Duodenal mucosa (tissue), 2 donors: Measurements from ENCODE around the gene SVBP.

Experiments
- H3K27ac ChIP-seq: one replicate; pipeline ENCODE4 v1.7.0; 2013; ENCODE audit warnings: low read depth, low read length
- H3K27me3 ChIP-seq, 2 donors: one replicate each; pipeline ENCODE4 v1.7.0; 2013; ENCODE audit warnings: low read length in 2 of 2, control low read depth in 1 of 2; ENCODE audit not compliant: insufficient read depth in 2 of 2, control insufficient read depth in 1 of 2
- H3K36me3 ChIP-seq, 2 donors: one replicate each; pipeline ENCODE4 v1.7.0; 2013; ENCODE audit warnings: low read length in 2 of 2, control low read depth in 1 of 2; ENCODE audit not compliant: insufficient read depth in 2 of 2, control insufficient read depth in 1 of 2
- H3K4me1 ChIP-seq, 2 donors: one replicate each; pipeline ENCODE4 v1.7.0; 2013; ENCODE audit warnings: low read length in 2 of 2, control low read depth in 1 of 2; ENCODE audit not compliant: insufficient read depth in 2 of 2, control insufficient read depth in 1 of 2
- H3K4me3 ChIP-seq, 2 donors: one replicate each; pipeline ENCODE4 v1.7.0; 2013; ENCODE audit warnings: low read length in 2 of 2, low read depth in 1 of 2
- H3K9ac ChIP-seq, 2 donors: one replicate each; pipeline ENCODE4 v1.7.0; 2013; ENCODE audit warnings: low read length in 2 of 2, low read depth in 1 of 2
- H3K9me3 ChIP-seq, 2 donors: one replicate each; pipeline ENCODE4 v1.7.0; 2013; ENCODE audit warnings: low read length in 2 of 2, control low read depth in 1 of 2; ENCODE audit not compliant: control insufficient read depth in 1 of 2

The SVBP gene

DNA sequence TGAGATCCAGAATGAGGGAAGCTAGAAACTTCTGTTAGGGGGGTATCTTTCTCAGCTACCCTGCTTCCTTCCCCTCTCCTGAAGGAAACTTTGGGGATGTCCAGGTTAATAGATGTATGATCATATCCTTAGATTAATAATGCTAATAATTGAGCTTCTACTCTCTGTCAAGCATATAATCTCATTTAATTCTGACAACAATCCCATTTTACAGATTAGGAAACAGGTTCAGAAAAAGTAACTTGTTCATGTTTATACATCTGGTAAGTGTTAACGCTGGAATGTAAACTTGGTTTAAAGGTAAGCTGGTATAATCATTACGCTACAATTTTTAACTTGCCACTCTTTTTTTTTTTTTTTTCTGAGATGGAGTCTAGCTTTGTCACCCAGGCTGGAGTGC, 34.1 kb downstream of the SVBP start:
- Histone ChIP-seq H3K36me3 (peaks cover 15 to 21% of the 10 kb centered on the region in 2 donors), H3K9ac (no peak overlapping the region), H3K9me3 (no peaks in the 10 kb centered on the region), H3K4me3 (no peak overlapping the region), H3K4me1 (peaks cover 0 to 8% of the 10 kb centered on the region in 2 donors), H3K27ac (no peak overlapping the region), H3K27me3 (no peaks in the 10 kb centered on the region)

DNA sequence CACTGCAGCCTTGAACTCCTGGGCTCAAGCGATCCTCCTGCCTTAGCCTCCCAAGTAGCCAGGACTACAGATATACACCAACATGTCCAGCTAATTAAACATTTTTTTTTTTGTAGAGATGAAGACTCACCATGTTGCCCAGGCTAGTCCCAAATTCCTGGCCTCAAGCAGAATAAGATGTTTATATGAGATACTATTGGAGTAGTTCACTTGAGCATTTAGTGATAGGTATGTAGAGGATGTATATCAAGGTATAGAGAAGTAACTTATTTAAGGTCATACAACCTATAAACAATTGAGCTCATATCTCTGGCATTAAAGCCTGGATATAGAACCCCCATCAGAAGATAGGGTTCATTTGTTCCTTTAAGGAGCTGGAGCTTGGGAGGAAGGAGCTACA, 37.0 kb downstream of the SVBP start:
- Histone ChIP-seq H3K36me3 (peaks cover 36 to 48% of the 10 kb centered on the region in 2 donors), H3K27me3 (no peaks in the 10 kb centered on the region), H3K4me1 (peaks cover 0 to 4% of the 10 kb centered on the region in 2 donors), H3K27ac (no peak overlapping the region), H3K9ac (no peak overlapping the region), H3K9me3 (no peaks in the 10 kb centered on the region), H3K4me3 (no peak overlapping the region)

DNA sequence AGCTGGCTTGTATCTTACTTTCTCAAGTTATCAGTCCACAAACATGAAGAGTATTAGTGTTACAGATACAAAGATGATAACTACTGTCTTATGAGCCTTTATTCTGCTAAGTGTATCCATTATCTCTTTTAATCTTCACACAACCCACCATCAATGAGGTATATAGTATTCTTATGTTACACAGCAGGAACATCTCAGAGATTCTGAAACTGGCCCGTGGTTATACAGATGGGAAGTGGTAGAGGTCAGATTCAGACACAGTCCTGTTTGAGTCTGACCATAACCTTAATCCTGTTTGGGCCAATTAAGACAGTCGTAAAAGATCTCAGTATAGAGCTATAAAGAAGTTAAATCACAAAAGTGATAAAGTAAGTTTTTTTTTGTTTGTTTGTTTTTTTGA, 37.5 kb downstream of the SVBP start:
- H3K36me3 ChIP-seq = peaks cover 41 to 52% of the 10 kb centered on the region in 2 donors
- H3K9me3 ChIP-seq = no peaks in the 10 kb centered on the region
- H3K4me3 ChIP-seq = no peak overlapping the region
- H3K9ac ChIP-seq = no peak overlapping the region
- H3K27me3 ChIP-seq = no peaks in the 10 kb centered on the region
- H3K27ac ChIP-seq = no peak overlapping the region
- H3K4me1 ChIP-seq = no peaks in the 10 kb centered on the region

DNA sequence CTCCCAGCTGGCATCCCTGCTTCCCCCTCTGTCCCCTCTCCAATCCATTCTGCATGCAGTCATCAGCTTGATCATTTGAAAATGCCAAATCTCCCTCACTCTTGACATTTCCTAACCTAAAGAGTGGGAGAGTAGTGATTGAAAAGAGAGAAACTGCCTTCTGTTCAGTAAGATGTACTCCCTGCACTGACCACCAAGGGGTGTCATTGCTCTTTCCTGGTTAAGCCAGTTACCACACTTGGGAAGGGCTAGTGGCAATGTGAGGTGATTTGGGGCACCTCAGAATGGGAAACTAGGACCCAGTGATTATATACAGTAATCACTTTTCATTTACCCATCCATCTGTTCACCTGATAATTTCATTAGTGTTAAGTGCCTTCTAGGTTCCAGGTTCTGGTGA, 39.3 kb downstream of the SVBP start:
- Histone ChIP-seq H3K4me3 (no peak overlapping the region), H3K27ac (no peak overlapping the region), H3K36me3 (peaks cover 44 to 66% of the 10 kb centered on the region in 2 donors), H3K9ac (no peak overlapping the region), H3K9me3 (no peaks in the 10 kb centered on the region), H3K4me1 (no peaks in the 10 kb centered on the region), H3K27me3 (no peaks in the 10 kb centered on the region)

DNA sequence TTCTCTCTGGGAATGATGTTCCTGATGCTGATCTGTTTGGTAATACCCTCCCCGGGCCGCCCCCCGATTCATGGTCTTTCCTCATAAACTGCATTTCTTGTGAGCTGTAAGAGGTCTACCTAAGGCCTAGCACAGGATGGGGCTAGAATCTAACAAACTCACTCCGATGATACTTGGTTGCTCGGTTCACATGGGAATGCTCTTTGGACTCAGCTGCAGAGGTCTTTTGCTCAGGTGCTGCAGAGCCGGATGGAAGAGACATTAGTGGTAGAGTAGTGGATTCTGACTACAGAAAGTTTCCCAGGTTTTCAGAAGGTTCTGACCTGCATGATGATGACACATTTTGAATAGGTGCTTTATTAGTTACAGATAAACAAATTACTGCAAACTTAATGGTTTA, 40.7 kb downstream of the SVBP start:
- no peaks in the 10 kb centered on the region for H3K9me3 ChIP-seq
- H3K27me3 ChIP-seq = no peaks in the 10 kb centered on the region
- no peak overlapping the region for H3K4me3 ChIP-seq
- H3K27ac ChIP-seq = no peak overlapping the region
- H3K4me1 ChIP-seq = no peaks in the 10 kb centered on the region
- peaks cover 40 to 63% of the 10 kb centered on the region in 2 donors for H3K36me3 ChIP-seq
- H3K9ac ChIP-seq = no peak overlapping the region

DNA sequence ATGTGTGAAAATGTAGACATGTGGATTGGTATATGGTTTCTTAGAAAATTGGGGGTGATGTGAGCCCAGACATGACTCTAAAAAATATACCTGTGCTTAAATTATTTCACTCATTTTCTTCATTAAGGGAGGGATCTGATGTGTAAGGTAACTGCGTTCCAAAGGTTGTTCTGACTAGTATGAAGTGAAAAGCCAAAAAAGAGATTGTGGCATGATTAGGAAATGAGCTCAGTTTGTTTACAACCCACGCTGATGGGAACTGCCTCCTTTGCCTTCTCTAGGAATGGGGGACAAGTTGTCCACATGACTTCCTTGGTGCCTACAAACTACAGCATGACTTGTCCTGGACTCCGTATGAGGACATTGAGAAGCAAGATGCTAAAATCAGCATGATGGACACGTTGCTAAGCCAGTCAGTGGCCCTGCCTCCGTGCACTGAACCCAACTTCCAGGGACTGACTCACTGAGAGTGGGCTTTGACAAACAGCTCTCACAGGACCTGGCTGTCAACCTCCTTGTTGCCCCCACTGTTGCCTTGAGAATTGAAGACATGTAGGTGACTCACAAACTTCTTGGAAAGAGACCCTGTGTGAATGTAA, 42.2 kb downstream of the SVBP start:
- Histone ChIP-seq H3K4me1 (no peaks in the 10 kb centered on the region), H3K9ac (no peak overlapping the region), H3K9me3 (no peaks in the 10 kb centered on the region), H3K27me3 (no peaks in the 10 kb centered on the region), H3K36me3 (peaks cover 39 to 55% of the 10 kb centered on the region in 2 donors), H3K4me3 (no peak overlapping the region), H3K27ac (no peak overlapping the region)

DNA sequence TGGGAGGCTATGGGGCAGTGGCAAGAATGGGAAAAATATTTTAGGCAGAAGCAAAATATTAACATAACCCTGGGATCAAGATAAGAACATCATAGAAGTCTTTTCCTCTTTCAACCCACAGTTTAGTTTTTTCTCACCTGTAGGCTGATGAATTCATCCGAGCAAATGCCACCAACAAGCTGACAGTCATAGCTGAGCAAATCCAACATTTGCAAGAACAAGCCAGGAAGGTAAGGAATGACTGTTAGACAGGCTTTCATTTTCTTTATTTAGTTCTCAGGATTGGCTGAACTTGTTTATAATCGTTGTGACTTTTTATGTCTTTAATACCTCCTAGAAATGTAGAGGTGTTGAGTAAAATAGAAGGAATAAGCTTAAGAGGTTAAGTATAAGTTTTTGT, 43.8 kb downstream of the SVBP start:
- Histone ChIP-seq H3K27ac (no peak overlapping the region), H3K9ac (no peak overlapping the region), H3K9me3 (no peaks in the 10 kb centered on the region), H3K27me3 (no peaks in the 10 kb centered on the region), H3K4me3 (no peak overlapping the region), H3K36me3 (peaks cover 34 to 47% of the 10 kb centered on the region in 2 donors), H3K4me1 (peaks cover 3 to 6% of the 10 kb centered on the region in 2 donors)

DNA sequence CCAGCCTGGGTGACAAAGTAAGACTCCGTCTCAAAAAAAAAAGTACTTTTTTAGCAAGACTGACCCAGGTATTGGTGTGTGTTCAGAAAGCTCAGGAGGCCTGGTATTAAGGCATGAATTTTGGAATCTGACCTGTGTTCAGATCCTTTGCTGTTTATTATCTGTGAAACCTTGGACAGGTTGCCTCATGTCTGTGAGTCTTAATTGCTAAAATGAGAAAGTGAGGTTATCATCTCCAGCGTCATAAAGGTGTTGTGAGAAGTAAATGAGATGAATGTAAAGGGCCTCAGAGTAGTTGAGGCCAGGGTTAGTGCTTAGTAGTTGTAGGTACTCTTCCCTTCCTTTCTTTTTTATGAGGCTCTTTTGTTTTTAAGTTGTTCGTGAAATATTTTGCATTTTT, 47.4 kb downstream of the SVBP start:
- no peak overlapping the region for H3K27ac ChIP-seq
- no peaks in the 10 kb centered on the region for H3K27me3 ChIP-seq
- no peaks in the 10 kb centered on the region for H3K9me3 ChIP-seq
- peaks cover 16 to 28% of the 10 kb centered on the region in 2 donors for H3K4me1 ChIP-seq
- no peak overlapping the region for H3K4me3 ChIP-seq
- no peak overlapping the region for H3K9ac ChIP-seq
- H3K36me3 ChIP-seq = peaks cover 6 to 15% of the 10 kb centered on the region in 2 donors

DNA sequence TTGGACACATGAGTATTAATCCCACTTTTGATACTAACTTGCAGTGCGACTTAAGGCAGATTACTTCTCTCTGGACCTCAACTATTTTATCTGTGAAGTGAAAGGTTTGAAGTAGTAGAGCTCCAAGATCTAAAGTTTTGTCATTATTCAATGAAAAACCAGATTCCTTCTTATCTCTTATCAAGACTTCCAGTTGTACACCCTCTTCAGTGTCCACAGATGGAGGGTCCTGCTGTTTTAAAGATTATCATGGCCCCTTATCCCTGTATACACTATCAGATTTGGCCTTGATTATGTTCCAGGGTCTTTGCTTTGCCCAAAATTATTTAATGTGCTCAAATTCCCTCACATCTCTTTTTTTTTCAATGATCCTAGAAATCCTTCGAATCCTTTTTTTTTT, 49.0 kb downstream of the SVBP start:
- peaks cover 16 to 28% of the 10 kb centered on the region in 2 donors for H3K4me1 ChIP-seq
- peak overlapping the region; percentile 93 to 94 for H3K4me3 ChIP-seq
- H3K36me3 ChIP-seq = peaks cover 1 to 3% of the 10 kb centered on the region in 2 donors
- H3K27ac ChIP-seq = no peak overlapping the region
- H3K27me3 ChIP-seq = no peaks in the 10 kb centered on the region
- H3K9me3 ChIP-seq = no peaks in the 10 kb centered on the region
- peak overlapping the region; percentile 89 to 97 for H3K9ac ChIP-seq

DNA sequence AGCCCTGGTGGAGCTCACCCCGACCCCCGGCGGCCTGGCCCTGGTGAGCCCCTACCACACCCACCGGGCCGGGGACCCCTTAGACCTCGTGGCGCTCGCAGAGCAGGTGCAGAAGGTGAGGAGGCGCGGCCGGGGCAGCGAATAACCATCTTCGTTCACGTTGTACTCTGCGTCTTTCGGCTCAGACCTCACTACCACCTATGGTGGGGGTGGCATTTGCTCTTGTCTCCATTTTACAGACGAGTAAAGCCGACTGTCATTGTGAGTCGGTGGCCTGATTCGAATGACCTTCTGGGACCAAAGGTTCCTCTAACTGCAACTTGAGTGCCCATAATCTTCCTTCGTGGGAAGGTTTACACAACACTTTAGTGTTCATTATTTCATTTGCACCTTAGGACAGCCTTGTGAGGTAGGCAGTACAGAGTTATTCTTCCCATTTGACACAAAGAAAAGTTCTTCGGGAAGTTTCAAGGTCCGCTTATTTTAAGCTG, 49.6 kb downstream of the SVBP start:
- no peaks in the 10 kb centered on the region for H3K27me3 ChIP-seq
- H3K36me3 ChIP-seq = peaks cover 0 to 3% of the 10 kb centered on the region in 2 donors
- H3K9ac ChIP-seq = peak overlapping the region; percentile 89 to 97
- H3K4me1 ChIP-seq = peaks cover 16 to 28% of the 10 kb centered on the region in 2 donors
- peak overlapping the region; percentile 93 to 94 for H3K4me3 ChIP-seq
- H3K9me3 ChIP-seq = no peaks in the 10 kb centered on the region
- peak overlapping the region; percentile 83 for H3K27ac ChIP-seq
